Upper lobe of right lung (tissue), 1 donor: ENCODE results near the gene ETHE1. TPM values are rescaled to one million over a fixed set of nuclear protein-coding genes. Genes with fewer than 3 reads are reported as not detected.

Experiments
- ATAC-seq: fragments of 200-7000 bp; cut with Tn5 transposase; one replicate; pipeline ENCODE4 v1.9.1; 2020; ENCODE audit warnings: mild to moderate bottlenecking, moderate library complexity
- DNase-seq: peaks from one replicate; pipeline ENCODE4 v3.0.0-alpha.2; 2020
- H3K27ac ChIP-seq: fragments of 200-600 bp; one replicate; pipeline ENCODE4 v1.8.0; 2022
- H3K27me3 ChIP-seq: fragments of 200-600 bp; one replicate; pipeline ENCODE4 v1.8.0; 2022; ENCODE audit warnings: mild to moderate bottlenecking
- H3K36me3 ChIP-seq: fragments of 200-600 bp; one replicate; pipeline ENCODE4 v1.8.0; 2022
- H3K4me1 ChIP-seq: fragments of 200-600 bp; one replicate; pipeline ENCODE4 v1.8.0; 2022
- H3K4me3 ChIP-seq: fragments of 200-600 bp; one replicate; pipeline ENCODE4 v1.8.0; 2022; ENCODE audit warnings: mild to moderate bottlenecking
- H3K9me3 ChIP-seq: fragments of 200-600 bp; one replicate; pipeline ENCODE4 v1.8.0; 2022
- CTCF ChIP-seq: fragments of 200-600 bp; IDR thresholded peaks from one replicate; pipeline ENCODE4 v1.8.0; 2022; ENCODE audit warnings: antibody characterized with exemption
- intact Hi-C: fragments of 100-400 bp; cut with DNase I; formaldehyde crosslinking; loops from one replicate; pipeline ENCODE4 v1.11.0; 2022
- total RNA-seq: library from RNA; stranded (reverse); fragmentation: NEBNext Ultra II Directional; extraction: Animal tissue kit (Norgen Biotek cat#: 25700); gene quantifications from one replicate; pipeline ENCODE4 v1.2.1, GENCODE V29; 2021
- donor health status: DM: no; HTN: yes; CAD: no; lungs with severe emphysema.

Gene ETHE1
- total RNA-seq, 1 donor from 2014 or later = 34.6 TPM

- Histone ChIP-seq H3K27ac (no peak overlapping the region), H3K9me3 (no peaks in the 10 kb centered on the region), H3K27me3 (no peaks in the 10 kb centered on the region), H3K4me3 (no peak overlapping the region), H3K36me3 (peaks cover 34% of the 10 kb centered on the region), H3K4me1 (no peaks in the 10 kb centered on the region)
- DNase-seq = no peak
- intact Hi-C loops = no loop called here
- no peak for TF ChIP-seq CTCF
- ATAC-seq = no peak
Measured at GRCh38 chr19:43511324-43511723, 15.7 kb downstream of the ETHE1 start.

DNA sequence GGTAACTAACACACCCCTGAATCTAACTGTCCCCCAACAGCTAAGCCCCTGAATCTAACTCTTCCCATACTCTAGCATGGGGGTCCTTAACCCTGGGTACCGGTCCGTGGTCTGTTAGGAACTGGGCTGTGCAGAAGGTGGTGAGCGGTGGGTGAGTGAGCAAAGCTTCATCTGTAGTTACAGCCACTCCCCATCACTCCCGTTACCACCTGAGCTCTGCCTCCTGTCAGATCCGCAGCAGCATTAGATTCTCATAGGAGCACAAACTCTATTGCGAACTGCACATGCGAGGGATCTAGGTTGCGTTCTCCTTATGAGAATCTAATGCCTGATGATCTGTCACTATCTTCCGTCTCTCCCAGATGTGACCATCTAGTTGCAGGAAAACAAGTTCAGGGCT, 16.3 kb downstream of the ETHE1 start:
- H3K4me1 ChIP-seq = no peaks in the 10 kb centered on the region
- TF ChIP-seq CTCF = no peak
- H3K36me3 ChIP-seq = peaks cover 34% of the 10 kb centered on the region
- ATAC-seq (no peak), DNase-seq (no peak)
- intact Hi-C loops = no loop called here
- H3K27ac ChIP-seq = no peak overlapping the region
- no peak overlapping the region for H3K4me3 ChIP-seq
- no peaks in the 10 kb centered on the region for H3K27me3 ChIP-seq
- no peaks in the 10 kb centered on the region for H3K9me3 ChIP-seq

- DNase-seq (no peak), ATAC-seq (no peak)
- Histone ChIP-seq H3K27me3 (no peaks in the 10 kb centered on the region), H3K4me3 (no peak overlapping the region), H3K27ac (no peak overlapping the region), H3K9me3 (no peaks in the 10 kb centered on the region), H3K4me1 (peaks cover 10% of the 10 kb centered on the region), H3K36me3 (peaks cover 30% of the 10 kb centered on the region)
- intact Hi-C loops = no loop called here
- no peak for TF ChIP-seq CTCF
Measured at GRCh38 chr19:43507880-43508279, 19.1 kb downstream of the ETHE1 start.

DNA sequence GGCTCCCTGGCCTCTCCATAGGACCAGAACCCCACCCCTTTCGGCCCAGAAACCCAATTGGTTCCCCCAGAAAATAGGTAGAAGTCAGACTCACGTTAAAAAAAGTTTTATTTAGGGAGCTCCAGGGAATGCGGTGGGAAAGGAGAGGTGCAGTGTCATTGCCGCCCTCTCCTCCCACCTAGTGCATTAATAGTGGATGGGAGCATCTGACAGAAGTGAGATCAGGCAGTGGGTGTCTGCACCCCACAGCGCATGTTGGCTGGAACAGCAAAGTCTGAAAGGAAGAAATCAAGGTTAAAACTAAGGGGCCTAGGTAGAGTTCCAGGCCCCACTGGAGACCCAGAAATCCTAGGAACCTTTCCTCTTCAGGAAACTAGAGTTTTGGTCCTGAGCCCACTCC, 20.4 kb downstream of the ETHE1 start:
- TF ChIP-seq CTCF = no peak
- Histone ChIP-seq H3K27me3 (no peaks in the 10 kb centered on the region), H3K9me3 (no peaks in the 10 kb centered on the region), H3K27ac (no peak overlapping the region), H3K4me1 (peaks cover 13% of the 10 kb centered on the region), H3K4me3 (no peak overlapping the region), H3K36me3 (peaks cover 30% of the 10 kb centered on the region)
- ATAC-seq (no peak), DNase-seq (no peak)
- intact Hi-C loops = no loop called here

DNA sequence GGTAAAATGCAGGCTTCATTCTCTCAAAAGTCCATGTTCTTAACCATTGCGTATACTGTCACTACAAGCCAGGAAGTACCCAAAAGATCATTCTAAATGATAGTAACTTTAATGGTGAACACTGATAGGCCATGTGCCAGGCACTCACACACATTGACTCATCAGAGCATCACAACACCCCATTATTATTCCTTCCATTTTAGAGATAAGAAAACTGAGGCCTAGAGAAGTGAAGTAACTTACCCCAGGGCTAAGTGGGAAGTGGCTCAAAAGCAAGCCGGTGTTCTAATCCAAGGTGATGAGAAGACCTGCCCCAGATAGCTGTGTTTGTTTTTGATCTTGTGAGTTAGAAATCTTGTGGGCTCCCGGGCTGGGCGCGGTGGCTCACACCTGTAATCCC, 21.1 kb downstream of the ETHE1 start:
- Histone ChIP-seq H3K36me3 (peaks cover 27% of the 10 kb centered on the region), H3K4me1 (peaks cover 13% of the 10 kb centered on the region), H3K27ac (no peak overlapping the region), H3K27me3 (no peaks in the 10 kb centered on the region), H3K4me3 (no peak overlapping the region), H3K9me3 (no peaks in the 10 kb centered on the region)
- TF ChIP-seq CTCF = no peak
- ATAC-seq = no peak
- no peak for DNase-seq
- intact Hi-C loops = no loop called here

DNA sequence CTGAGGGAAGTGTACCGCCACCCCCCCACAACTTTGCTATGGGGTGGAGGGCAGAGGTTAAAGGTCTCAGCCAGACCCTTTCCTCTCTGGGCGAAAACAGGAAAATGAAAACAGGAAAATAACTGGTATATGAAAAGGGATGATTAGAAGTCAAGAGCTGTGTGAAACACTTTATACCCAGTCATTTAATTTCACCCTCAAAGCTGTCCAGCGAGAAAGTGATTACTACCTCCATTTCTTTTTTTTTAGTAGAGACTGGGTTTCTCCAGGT, 21.9 kb downstream of the ETHE1 start:
- Histone ChIP-seq H3K36me3 (peaks cover 19% of the 10 kb centered on the region), H3K4me3 (peak overlapping the region; percentile 65), H3K27ac (peak overlapping the region; percentile 72), H3K4me1 (peaks cover 13% of the 10 kb centered on the region), H3K9me3 (no peaks in the 10 kb centered on the region), H3K27me3 (no peaks in the 10 kb centered on the region)
- no peak for DNase-seq
- no peak for ATAC-seq
- intact Hi-C loops = no loop called here
- no peak for TF ChIP-seq CTCF
